A673 (cell line): ENCODE data around the gene GADL1. TPM values are rescaled to one million over a fixed set of nuclear protein-coding genes. Genes with fewer than 3 reads are reported as not detected.

ENCODE experiments used
- BruUV-seq: library from RNA; stranded (reverse); fragments of 400-500 nt; replicated peaks from 2 replicates; lab custom pipeline; 2021; lab: Mats Ljungman, UMichigan
- CTCF ChIA-PET: fragments of 300-600 bp; sonication (Branson Sonifier 250); formaldehyde crosslinking; loops from one replicate; lab custom pipeline; 2022; ENCODE audit warnings: antibody characterized with exemption; lab: Charles Lee
- POLR2A ChIA-PET: fragments of 300-600 bp; sonication (Branson Sonifier 250); formaldehyde crosslinking; loops from one replicate; lab custom pipeline; 2022; ENCODE audit warnings: antibody characterized with exemption; ENCODE audit not compliant: low non-redundant PET; lab: Charles Lee
- DNase-seq: peaks from one replicate; pipeline ENCODE4 v3.0.0-alpha.2; 2015; ENCODE audit warnings: low spot score
- H3K27ac ChIP-seq: fragments of 200-600 bp; sonication (generic); 2 replicates; pipeline ENCODE4 v1.5.1; 2016; ENCODE audit warnings: mixed run types, low read depth, mild to moderate bottlenecking, mixed read lengths, antibody characterized with exemption, low read length; ENCODE audit not compliant: poor library complexity, severe bottlenecking
- H3K27me3 ChIP-seq: fragments of 200-600 bp; sonication (generic); replicated peaks from 2 replicates; pipeline ENCODE4 v1.6.1; 2017; ENCODE audit warnings: mixed run types, low read depth, mild to moderate bottlenecking, mixed read lengths, antibody characterized with exemption, low read length; ENCODE audit not compliant: insufficient read depth, poor library complexity
- H3K36me3 ChIP-seq: fragments of 200-600 bp; sonication (generic); 2 replicates; pipeline ENCODE4 v1.6.1; 2016; ENCODE audit warnings: mixed run types, mild to moderate bottlenecking, mixed read lengths, antibody characterized with exemption, low read length; ENCODE audit not compliant: insufficient read depth, poor library complexity, severe bottlenecking
- H3K4me1 ChIP-seq: fragments of 200-600 bp; sonication (generic); 2 replicates; pipeline ENCODE4 v1.6.1; 2017; ENCODE audit warnings: mixed run types, mild to moderate bottlenecking, mixed read lengths, antibody characterized with exemption, low read length; ENCODE audit not compliant: insufficient read depth, poor library complexity, severe bottlenecking
- H3K4me3 ChIP-seq: fragments of 200-600 bp; sonication (generic); 2 replicates; pipeline ENCODE4 v1.5.1; 2016; ENCODE audit warnings: low read depth, mixed run types, mild to moderate bottlenecking, mixed read lengths, low read length; ENCODE audit not compliant: poor library complexity, severe bottlenecking
- H3K9me3 ChIP-seq: fragments of 200-600 bp; sonication (generic); 2 replicates; pipeline ENCODE4 v1.6.1; 2016; ENCODE audit warnings: mixed run types, low read depth, mild to moderate bottlenecking, mixed read lengths, antibody characterized with exemption, low read length; ENCODE audit not compliant: poor library complexity, severe bottlenecking
- CTCF ChIP-seq: fragments of 300-800, 200-600 bp; sonication (generic); conservative IDR thresholded peaks from 2 replicates; pipeline ENCODE4 v1.5.1; 2017; ENCODE audit warnings: low read depth, mild to moderate bottlenecking, antibody characterized with exemption, low read length, moderate library complexity, mixed read lengths
- EZH2 ChIP-seq: fragments of 200-600 bp; sonication (generic); IDR thresholded peaks from 2 replicates; pipeline ENCODE4 v1.6.1; 2017; ENCODE audit warnings: borderline replicate concordance, low read depth, mild to moderate bottlenecking, mixed read lengths, antibody characterized with exemption, low read length; ENCODE audit not compliant: poor library complexity, severe bottlenecking
- intact Hi-C: fragments of 100-400 bp; cut with micrococcal nuclease; formaldehyde crosslinking; loops from one replicate; pipeline ENCODE4 v1.10.0; 2022; ENCODE audit not compliant: unreplicated experiment
- total RNA-seq: library from RNA; stranded (reverse); gene quantifications from 2 replicates; pipeline ENCODE4 v1.2.3, GENCODE V29; 2021

The GADL1 gene
- total RNA-seq, 1 experiment from 2014 or later: 13.8 TPM

DNA sequence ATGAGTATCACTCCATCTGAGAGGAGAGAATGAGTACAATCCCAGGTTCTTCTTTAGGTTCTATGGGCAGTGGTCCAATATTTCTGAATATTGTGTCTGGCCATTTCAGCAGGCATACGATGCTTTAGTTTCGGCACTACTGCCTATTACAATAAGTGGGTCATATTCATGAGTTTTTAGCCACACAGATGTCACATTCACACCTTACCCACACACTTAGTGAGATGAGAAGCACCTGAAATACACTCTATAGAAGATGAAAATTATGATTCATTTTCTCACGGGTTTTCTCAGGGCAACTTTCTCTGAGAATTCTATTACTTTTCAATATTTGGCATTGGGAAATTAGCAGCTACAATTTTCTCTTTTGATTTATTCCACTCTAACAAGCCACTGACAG is 155.9 kb downstream of the GADL1 start:
- DNase-seq: no peak
- ChIA-PET POLR2A (interaction anchor here (0.6 kb wide), 1 partner anchor 394 kb away, joined by 4 read pairs; no protein-coding TSS in a partner anchor), CTCF (no interaction called here)
- intact Hi-C loops: no loop called here
- Histone ChIP-seq H3K27me3 (no peaks in the 10 kb centered on the region), H3K27ac (no peak overlapping the region), H3K36me3 (no peaks in the 10 kb centered on the region), H3K4me1 (peaks cover 62% of the 10 kb centered on the region), H3K9me3 (no peaks in the 10 kb centered on the region), H3K4me3 (no peak overlapping the region)
- TF ChIP-seq CTCF (no peak), EZH2 (no peak)
- no TSS peak for BruUV-seq

DNA sequence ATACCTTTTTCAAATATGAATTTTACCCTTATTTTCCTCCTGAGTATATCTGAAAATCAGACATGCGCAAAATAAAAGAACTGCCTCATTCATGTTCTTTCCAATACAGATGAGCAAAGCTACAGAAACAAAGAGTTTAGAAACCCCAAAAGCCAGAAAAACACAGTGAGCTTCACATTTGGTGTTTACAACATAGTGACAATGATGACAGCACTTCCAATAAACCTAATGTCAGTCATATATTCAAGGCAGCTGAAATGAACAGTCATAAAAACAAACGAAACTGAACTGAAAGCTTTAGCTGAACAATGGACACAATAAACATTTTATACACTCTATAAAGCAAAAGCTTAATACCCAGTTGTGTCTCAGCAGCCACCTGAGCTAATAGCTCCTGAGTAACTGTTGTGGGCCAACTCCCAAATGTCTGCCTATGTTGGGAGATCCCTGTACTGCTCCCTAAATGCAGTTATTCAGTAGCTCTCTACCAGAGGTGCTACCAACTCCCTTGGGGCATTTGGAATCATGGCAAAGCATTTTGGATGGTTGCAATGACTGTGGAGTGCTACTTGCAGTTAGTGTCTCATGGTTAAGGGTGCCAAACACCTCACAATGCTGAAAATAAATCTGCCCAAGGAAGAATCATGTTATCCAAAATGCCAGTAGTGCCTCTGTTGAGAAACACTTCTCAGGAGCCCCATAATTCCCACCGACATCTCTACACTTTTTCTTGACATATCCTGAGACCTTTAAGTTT is 156.5 kb downstream of the GADL1 start:
- peak overlapping the region; percentile 49 for H3K27ac ChIP-seq
- H3K4me1 ChIP-seq: peaks cover 59% of the 10 kb centered on the region
- TF ChIP-seq CTCF (no peak), EZH2 (no peak)
- no peaks in the 10 kb centered on the region for H3K27me3 ChIP-seq
- intact Hi-C loops: no loop called here
- no peaks in the 10 kb centered on the region for H3K9me3 ChIP-seq
- H3K36me3 ChIP-seq: no peaks in the 10 kb centered on the region
- BruUV-seq: no TSS peak
- ChIA-PET CTCF (no interaction called here), POLR2A (interaction anchor here (0.6 to 0.7 kb wide), 2 partner anchors 229 to 977 kb away, joined by 3 to 9 read pairs; no protein-coding TSS in a partner anchor)
- no peak for DNase-seq
- H3K4me3 ChIP-seq: no peak overlapping the region

DNA sequence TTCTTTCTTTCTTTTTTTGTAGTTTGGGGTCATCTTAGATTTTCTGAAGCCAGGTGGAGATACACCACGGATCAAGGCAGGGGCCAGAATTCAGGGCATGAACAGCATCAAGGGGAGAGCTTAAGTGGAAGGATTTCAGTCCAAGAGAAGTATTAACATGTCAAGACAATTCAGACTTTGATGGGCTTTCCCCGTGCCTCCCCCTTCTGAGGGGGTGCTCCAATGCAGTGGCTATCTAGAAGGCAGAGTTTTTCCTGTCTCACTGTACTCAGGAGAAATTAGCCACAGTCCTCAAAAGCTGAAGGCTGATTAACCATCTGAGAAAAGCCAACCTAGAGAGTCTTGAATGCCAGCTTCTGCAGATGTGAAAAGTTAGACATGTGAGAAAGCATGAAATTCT is 160.8 kb downstream of the GADL1 start:
- peak overlapping the region; percentile 15 for H3K4me3 ChIP-seq
- ChIA-PET POLR2A (no interaction called here), CTCF (interaction anchor here (0.5 to 1.6 kb wide), 2 partner anchors 39 to 691 kb away, joined by 4 read pairs; no protein-coding TSS in a partner anchor)
- peak; percentile 92 for DNase-seq
- H3K36me3 ChIP-seq: no peaks in the 10 kb centered on the region
- TF ChIP-seq CTCF (no peak), EZH2 (no peak)
- no peaks in the 10 kb centered on the region for H3K27me3 ChIP-seq
- intact Hi-C loops: loop anchor here (1.0 kb wide), 1 partner anchor 699 kb away; no protein-coding TSS in a partner anchor
- H3K9me3 ChIP-seq: no peaks in the 10 kb centered on the region
- H3K27ac ChIP-seq: peak overlapping the region; percentile 97
- BruUV-seq: no TSS peak
- H3K4me1 ChIP-seq: peaks cover 77% of the 10 kb centered on the region
